Middle frontal gyrus (tissue), 1 donor: ENCODE data around the gene B4GALT3.
A peak's percentile ranks its signal among the peaks of the same experiment; 100 is the strongest.

Source experiments
- DNase-seq: peaks from one replicate; pipeline ENCODE4 v3.0.0-alpha.2; 2015; ENCODE audit warnings: low spot score; ENCODE audit errors: extremely low spot score

Gene B4GALT3

GRCh38 chr1:161206411-161207140 is 29.3 kb upstream of the B4GALT3 start:
- no peak for DNase-seq

- DNase-seq: peak; percentile 100
Observed at GRCh38 chr1:161201836-161202712, 24.8 kb upstream of the B4GALT3 start, which contains the start of gene NDUFS2. NDUFS2 (plus strand) TSS chr1:161202367; CDS start chr1:161202386, 19 bp downstream.

- DNase-seq: no peak
Observed at GRCh38 chr1:161200992-161201835, 23.9 kb upstream of the B4GALT3 start.

- peak; percentile 58 for DNase-seq
Observed at GRCh38 chr1:161200421-161200991, 23.2 kb upstream of the B4GALT3 start.

- no peak for DNase-seq
Observed at GRCh38 chr1:161199506-161200139, 22.3 kb upstream of the B4GALT3 start.

- peak; percentile 68 for DNase-seq
Observed at GRCh38 chr1:161198897-161199431, 21.7 kb upstream of the B4GALT3 start, which contains the start of gene ADAMTS4. ADAMTS4 (minus strand) TSS chr1:161199054; CDS start chr1:161198627, 427 bp downstream.

GRCh38 chr1:161198194-161198896 is 21.0 kb upstream of the B4GALT3 start:
- DNase-seq: no peak

- DNase-seq: no peak
Observed at GRCh38 chr1:161197560-161198193, 20.4 kb upstream of the B4GALT3 start.

- DNase-seq: no peak
Observed at GRCh38 chr1:161196521-161197451, 19.5 kb upstream of the B4GALT3 start.

GRCh38 chr1:161196111-161196510 is 18.8 kb upstream of the B4GALT3 start:
- DNase-seq: no peak

- no peak for DNase-seq
Observed at GRCh38 chr1:161195171-161195570, 17.9 kb upstream of the B4GALT3 start.

GRCh38 chr1:161193561-161194235 is 16.4 kb upstream of the B4GALT3 start:
- DNase-seq: peak; percentile 69

- DNase-seq: peak; percentile 66
Observed at GRCh38 chr1:161192476-161193465, 15.5 kb upstream of the B4GALT3 start.

- no peak for DNase-seq
Observed at GRCh38 chr1:161191971-161192370, 14.7 kb upstream of the B4GALT3 start.

- no peak for DNase-seq
Observed at GRCh38 chr1:161190962-161191521, 13.7 kb upstream of the B4GALT3 start.

- no peak for DNase-seq
Observed at GRCh38 chr1:161189036-161189435, 11.7 kb upstream of the B4GALT3 start.
